HuH-7 (cell line): ENCODE data around the gene PGC.
A peak's percentile ranks its signal among the peaks of the same experiment; 100 is the strongest.

Experiments
- DNase-seq: peaks from one replicate; pipeline ENCODE4 v3.0.0; 2011; ENCODE audit warnings: low spot score

The PGC gene

GRCh38 chr6:41747256-41748101 is at the start of gene PGC:
Gene PGC, minus strand, starts transcription at chr6:41747397. Its CDS starts 63 bp downstream, at chr6:41747334.
- DNase-seq, result no peak

- DNase-seq, result no peak
Measured at GRCh38 chr6:41796474-41796873, 49.3 kb upstream of the PGC start.

- no peak for DNase-seq
Measured at GRCh38 chr6:41791984-41792383, 44.8 kb upstream of the PGC start.

- DNase-seq, result no peak
Measured at GRCh38 chr6:41791305-41791704, 44.1 kb upstream of the PGC start.

GRCh38 chr6:41790045-41790444 is 42.8 kb upstream of the PGC start:
- no peak for DNase-seq

GRCh38 chr6:41789390-41789724 is 42.2 kb upstream of the PGC start:
- DNase-seq, result no peak

GRCh38 chr6:41787219-41787917 is 40.2 kb upstream of the PGC start, which contains the start of gene TOMM6:
Gene TOMM6, plus strand, starts transcription at chr6:41787694. Its CDS starts 4 bp downstream, at chr6:41787698.
- peak; percentile 79 for DNase-seq

- DNase-seq, result peak; percentile 75
Measured at GRCh38 chr6:41786451-41787218, 39.4 kb upstream of the PGC start.

GRCh38 chr6:41785689-41786450 is 38.7 kb upstream of the PGC start:
- no peak for DNase-seq

- no peak for DNase-seq
Measured at GRCh38 chr6:41785254-41785653, 38.1 kb upstream of the PGC start.

- DNase-seq, result no peak
Measured at GRCh38 chr6:41784581-41785171, 37.5 kb upstream of the PGC start.

GRCh38 chr6:41783106-41783780 is 36.0 kb upstream of the PGC start:
- DNase-seq, result no peak

- DNase-seq, result no peak
Measured at GRCh38 chr6:41781366-41781730, 34.2 kb upstream of the PGC start.

GRCh38 chr6:41780551-41781365 is 33.6 kb upstream of the PGC start, which contains the start of gene PRICKLE4:
Gene PRICKLE4, plus strand, starts transcription at chr6:41780782. Its CDS starts 2,692 bp downstream, at chr6:41783474.
- DNase-seq, result peak; percentile 45

GRCh38 chr6:41779788-41780550 is 32.8 kb upstream of the PGC start, which contains the start of gene FRS3:
Gene FRS3, minus strand, starts transcription at chr6:41779900. Its CDS starts 2,913 bp downstream, at chr6:41776987.
- peak; percentile 94 for DNase-seq

GRCh38 chr6:41779336-41779735 is 32.1 kb upstream of the PGC start:
- DNase-seq, result peak; percentile 24

GRCh38 chr6:41778895-41779294 is 31.7 kb upstream of the PGC start:
- DNase-seq, result no peak

GRCh38 chr6:41777551-41778285 is 30.5 kb upstream of the PGC start:
- DNase-seq, result no peak
